ENCODE results near the gene CDH9. TPM values are rescaled to one million over a fixed set of nuclear protein-coding genes. Genes with fewer than 3 reads are reported as not detected.

CDH9 gene
- total RNA-seq, 4 donors from 2014 or later = not detected

DNA sequence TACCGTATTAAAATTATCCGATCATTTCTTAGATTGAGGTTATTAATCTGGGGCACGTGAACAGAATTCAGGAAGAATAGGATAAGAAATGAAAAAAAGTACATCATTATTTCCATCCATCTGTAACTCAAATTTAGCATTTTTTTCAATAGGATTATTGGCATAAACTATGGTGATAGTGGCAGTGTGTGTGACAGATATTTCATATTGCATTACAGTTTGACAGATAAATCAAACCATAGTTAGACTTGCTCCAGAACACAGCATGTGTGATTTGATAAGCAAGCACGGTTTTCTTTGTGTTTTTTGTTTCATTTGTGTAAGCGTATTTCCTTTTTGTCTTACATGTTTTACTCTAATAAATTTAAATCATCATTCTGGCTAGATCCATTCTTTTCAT is 155.0 kb downstream of the CDH9 start:
- H3K4me1 ChIP-seq = no peaks in the 10 kb centered on the region
- WGBS, 2 donors (ENCODE audit: low coverage in 1 of 2) = 76 to 86% methylated on average over 5 of the region's 5 CpGs
- no peaks in the 10 kb centered on the region for H3K9me3 ChIP-seq
- H3K4me3 ChIP-seq = no peak overlapping the region
- no peaks in the 10 kb centered on the region for H3K36me3 ChIP-seq
- no peak for TF ChIP-seq EP300 (IDR thresholded peaks at IDR 0.05; ENCODE audit: low read depth)
- TF ChIP-seq, protein P1, sequence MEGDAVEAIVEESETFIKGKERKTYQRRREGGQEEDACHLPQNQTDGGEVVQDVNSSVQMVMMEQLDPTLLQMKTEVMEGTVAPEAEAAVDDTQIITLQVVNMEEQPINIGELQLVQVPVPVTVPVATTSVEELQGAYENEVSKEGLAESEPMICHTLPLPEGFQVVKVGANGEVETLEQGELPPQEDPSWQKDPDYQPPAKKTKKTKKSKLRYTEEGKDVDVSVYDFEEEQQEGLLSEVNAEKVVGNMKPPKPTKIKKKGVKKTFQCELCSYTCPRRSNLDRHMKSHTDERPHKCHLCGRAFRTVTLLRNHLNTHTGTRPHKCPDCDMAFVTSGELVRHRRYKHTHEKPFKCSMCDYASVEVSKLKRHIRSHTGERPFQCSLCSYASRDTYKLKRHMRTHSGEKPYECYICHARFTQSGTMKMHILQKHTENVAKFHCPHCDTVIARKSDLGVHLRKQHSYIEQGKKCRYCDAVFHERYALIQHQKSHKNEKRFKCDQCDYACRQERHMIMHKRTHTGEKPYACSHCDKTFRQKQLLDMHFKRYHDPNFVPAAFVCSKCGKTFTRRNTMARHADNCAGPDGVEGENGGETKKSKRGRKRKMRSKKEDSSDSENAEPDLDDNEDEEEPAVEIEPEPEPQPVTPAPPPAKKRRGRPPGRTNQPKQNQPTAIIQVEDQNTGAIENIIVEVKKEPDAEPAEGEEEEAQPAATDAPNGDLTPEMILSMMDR (IDR thresholded peaks at IDR 0.05) = no peak
- intact Hi-C loops (cut with DNase I; ENCODE audit: low total_unique reads) = no loop called here
- H3K27me3 ChIP-seq = no peaks in the 10 kb centered on the region
- no peak for DNase-seq
- H3K27ac ChIP-seq = no peak overlapping the region
- in situ Hi-C loops (cut with MboI; ENCODE audit: low pct_ligation_motif_present in 1 of 4, low pct_unique_long_range_greater_than_20kb in 1 of 4, low sequenced_read_pairs in 3 of 4) = no loop called here

DNA sequence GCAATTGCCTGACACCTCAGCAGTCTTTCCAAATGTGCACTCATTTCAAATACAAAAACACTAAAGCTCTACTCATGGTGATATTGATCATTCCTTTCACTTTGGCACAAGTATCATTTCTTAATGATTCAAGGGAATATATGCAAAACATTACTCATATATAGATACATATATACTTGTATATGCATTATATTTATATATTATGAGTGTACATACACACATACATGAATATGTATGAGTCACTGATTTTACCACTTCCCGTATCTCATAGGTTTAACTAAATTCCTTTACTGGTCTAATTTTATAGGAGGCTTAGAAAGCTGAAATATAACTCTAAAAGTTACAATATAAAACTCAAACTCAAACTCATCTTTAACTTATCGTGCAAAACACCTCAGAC is 156.5 kb downstream of the CDH9 start:
- Histone ChIP-seq H3K9me3 (no peaks in the 10 kb centered on the region), H3K4me1 (no peaks in the 10 kb centered on the region), H3K36me3 (no peaks in the 10 kb centered on the region), H3K27ac (no peak overlapping the region), H3K4me3 (no peak overlapping the region), H3K27me3 (no peaks in the 10 kb centered on the region)
- WGBS, 2 donors (ENCODE audit: low coverage in 1 of 2) = 45 to 90% methylated on average over 1 to 2 of the region's 2 CpGs
- no peak for DNase-seq
- in situ Hi-C loops (cut with MboI; ENCODE audit: low pct_ligation_motif_present in 1 of 4, low pct_unique_long_range_greater_than_20kb in 1 of 4, low sequenced_read_pairs in 3 of 4) (no loop called here), intact Hi-C loops (cut with DNase I; ENCODE audit: low total_unique reads) (no loop called here)
- no peak for TF ChIP-seq POLR2A (IDR thresholded peaks at IDR 0.05)
- TF ChIP-seq POLR2AphosphoS5 (IDR thresholded peaks at IDR 0.05) = no peak
- TF ChIP-seq, protein P1 (IDR thresholded peaks at IDR 0.05) = no peak
- TF ChIP-seq EP300 (IDR thresholded peaks at IDR 0.05; ENCODE audit: low read depth) = no peak

DNA sequence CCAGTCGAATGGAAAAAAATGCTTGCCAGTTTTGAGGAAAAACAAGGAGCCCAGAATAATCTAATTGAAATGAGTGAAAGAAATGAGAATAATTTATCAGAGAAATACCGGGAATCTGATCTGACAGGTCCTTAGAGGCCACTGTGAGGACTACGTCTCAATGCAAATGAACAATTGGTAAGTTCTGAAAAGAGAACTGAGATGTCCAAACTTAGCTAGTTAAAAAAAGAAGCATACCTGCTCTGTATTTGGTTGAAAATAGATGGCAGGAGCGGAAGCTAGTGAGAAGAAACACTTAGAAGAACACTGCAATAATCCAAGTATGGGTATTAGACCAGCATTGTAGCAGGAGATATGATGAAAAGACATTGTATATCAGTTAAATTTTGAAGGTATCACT is 161.2 kb downstream of the CDH9 start:
- no peak for TF ChIP-seq EP300 (IDR thresholded peaks at IDR 0.05; ENCODE audit: low read depth)
- TF ChIP-seq, protein P1 (IDR thresholded peaks at IDR 0.05) = no peak
- TF ChIP-seq POLR2AphosphoS5 (IDR thresholded peaks at IDR 0.05) = no peak
- TF ChIP-seq POLR2A (IDR thresholded peaks at IDR 0.05) = no peak
- 61 to 72% methylated on average over 4 of the region's 4 CpGs for WGBS, 2 donors (ENCODE audit: low coverage in 1 of 2)
- Histone ChIP-seq H3K27ac (no peak overlapping the region), H3K4me3 (no peak overlapping the region), H3K36me3 (no peaks in the 10 kb centered on the region), H3K4me1 (no peaks in the 10 kb centered on the region), H3K9me3 (no peaks in the 10 kb centered on the region), H3K27me3 (no peaks in the 10 kb centered on the region)
- intact Hi-C loops (cut with DNase I; ENCODE audit: low total_unique reads) = no loop called here
- DNase-seq = no peak
- in situ Hi-C loops (cut with MboI; ENCODE audit: low pct_ligation_motif_present in 1 of 4, low pct_unique_long_range_greater_than_20kb in 1 of 4, low sequenced_read_pairs in 3 of 4) = no loop called here

DNA sequence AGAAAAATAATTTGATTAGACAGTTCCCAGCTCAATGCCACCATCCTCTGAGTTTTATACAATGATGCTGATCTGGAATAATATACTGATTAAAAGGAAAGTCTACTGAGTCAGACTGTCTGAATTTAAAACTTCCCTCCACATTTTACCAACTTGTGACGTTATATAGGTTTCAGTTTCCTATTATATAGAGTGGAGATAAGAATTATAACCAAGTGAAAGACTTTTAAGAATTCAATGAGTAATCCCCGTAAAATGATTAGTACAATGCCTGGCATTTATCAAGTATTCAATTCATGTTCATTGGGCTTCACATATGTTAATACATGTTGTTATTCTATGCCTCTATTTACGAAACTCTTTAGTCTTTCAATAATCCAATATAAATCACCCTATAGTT is 166.0 kb downstream of the CDH9 start:
- 58 to 78% methylated on average over 3 of the region's 3 CpGs for WGBS, 2 donors (ENCODE audit: low coverage in 1 of 2)
- Histone ChIP-seq H3K27ac (no peak overlapping the region), H3K9me3 (peaks cover 0 to 5% of the 10 kb centered on the region in 2 donors), H3K4me3 (no peak overlapping the region), H3K36me3 (no peaks in the 10 kb centered on the region), H3K27me3 (no peaks in the 10 kb centered on the region), H3K4me1 (no peaks in the 10 kb centered on the region)
- intact Hi-C loops (cut with DNase I; ENCODE audit: low total_unique reads) (no loop called here), in situ Hi-C loops (cut with MboI; ENCODE audit: low pct_ligation_motif_present in 1 of 4, low pct_unique_long_range_greater_than_20kb in 1 of 4, low sequenced_read_pairs in 3 of 4) (no loop called here)
- DNase-seq = no peak
- TF ChIP-seq POLR2A (IDR thresholded peaks at IDR 0.05) (no peak), POLR2AphosphoS5 (IDR thresholded peaks at IDR 0.05) (no peak)
- TF ChIP-seq, protein P1 (IDR thresholded peaks at IDR 0.05) = no peak
